HCT116 (cell line): Measurements from ENCODE around the gene TTC9B. TPM values are rescaled to one million over a fixed set of nuclear protein-coding genes. Genes with fewer than 3 reads are reported as not detected.

ENCODE experiments used
- ATAC-seq: fragments of 200-7000 bp; cut with Tn5 transposase; 2 replicates; pipeline ENCODE4 v1.9.1; 2020; ENCODE audit warnings: mild to moderate bottlenecking, moderate library complexity
- BruUV-seq: library from RNA; stranded (reverse); fragments of 400-500 nt; replicated peaks from 2 replicates; lab custom pipeline; 2021; lab: Mats Ljungman, UMichigan
- CTCF ChIA-PET: fragments of 300-600 bp; sonication (Branson Sonifier 250); formaldehyde crosslinking; loops from one replicate; lab custom pipeline; 2021; ENCODE audit warnings: antibody characterized with exemption; lab: Charles Lee
- POLR2A ChIA-PET: fragments of 300-600, 350-600 bp; sonication (Branson Sonifier 250); formaldehyde crosslinking; loops from one replicate; lab custom pipeline; 2021; ENCODE audit warnings: antibody characterized with exemption; lab: Charles Lee
- RAD21 ChIA-PET, 2 experiments: fragments of 300-600 bp; sonication (Branson Sonifier 250); formaldehyde crosslinking; loops; one replicate each; lab custom pipeline; 2023; ENCODE audit warnings: low total read pairs in 2 of 2; ENCODE audit not compliant: uncharacterized antibody in 2 of 2, unreplicated experiment in 2 of 2, low non-redundant PET in 1 of 2; lab: Charles Lee
- DNase-seq: peaks from one replicate; pipeline ENCODE4 v3.0.0-alpha.2; 2010; ENCODE audit warnings: low read depth, low spot score
- H2AFZ ChIP-seq: fragments of 200-600 bp; shearing (Covaris generic), sonication (generic); 2 replicates; pipeline ENCODE4 v1.6.1; 2017; ENCODE audit warnings: low read depth, mixed run types, mixed read lengths, antibody characterized with exemption, low read length; ENCODE audit not compliant: poor library complexity, severe bottlenecking
- H3K27ac ChIP-seq: 2 replicates; pipeline ENCODE4 v1.5.1; 2012; ENCODE audit warnings: low read depth, low read length
- H3K27me3 ChIP-seq: fragments of 200-600 bp; sonication (generic); 2 replicates; pipeline ENCODE4 v1.6.1; 2016; ENCODE audit warnings: mixed run types, low read length, mixed read lengths; ENCODE audit not compliant: insufficient read depth
- H3K36me3 ChIP-seq, 2 experiments: fragments of 200-500 bp in 1 of 2; fragments of 200-600 bp in 1 of 2; sonication (Bioruptor generic) in 1 of 2; sonication (generic) in 1 of 2; 2 replicates each; pipeline versions ENCODE4 v1.5.1 to v1.6.1; 2014 to 2016; ENCODE audit warnings: low read length in 2 of 2, inconsistent platforms in 1 of 2, mixed read lengths in 1 of 2, mixed run types in 1 of 2; ENCODE audit not compliant: insufficient read depth in 2 of 2, control insufficient read depth in 1 of 2
- H3K4me1 ChIP-seq, 2 experiments: fragments of 200-600 bp in 1 of 2; sonication (generic) in 1 of 2; 2 replicates each; pipeline versions ENCODE4 v1.5.1 to v1.6.1; 2012 to 2017; ENCODE audit warnings: low read length in 2 of 2, inconsistent platforms in 1 of 2, mild to moderate bottlenecking in 1 of 2, mixed read lengths in 1 of 2, mixed run types in 1 of 2, moderate library complexity in 1 of 2; ENCODE audit not compliant: insufficient read depth in 2 of 2, control insufficient read depth in 1 of 2
- H3K4me2 ChIP-seq: fragments of 200-600 bp; sonication (generic); 2 replicates; pipeline ENCODE4 v1.6.1; 2017; ENCODE audit warnings: mixed run types, low read length, mixed read lengths
- H3K4me3 ChIP-seq, 2 experiments: fragments of 200-600 bp in 1 of 2; sonication (generic) in 1 of 2; replicated peaks in 1 of 2; 2 replicates each; pipeline ENCODE4 v1.5.1; 2011 to 2016; ENCODE audit warnings: low read length in 2 of 2, control low read depth in 1 of 2, low read depth in 1 of 2, mild to moderate bottlenecking in 1 of 2, mixed read lengths in 1 of 2, mixed run types in 1 of 2
- H3K79me2 ChIP-seq: fragments of 200-600 bp; sonication (generic); 2 replicates; pipeline ENCODE4 v1.6.1; 2017; ENCODE audit warnings: mild to moderate bottlenecking, mixed run types, low read length, moderate library complexity, mixed read lengths; ENCODE audit not compliant: insufficient read depth
- H3K9ac ChIP-seq: fragments of 200-600 bp; sonication (generic); 2 replicates; pipeline ENCODE4 v1.6.1; 2016; ENCODE audit warnings: low read length, mixed read lengths
- H3K9me2 ChIP-seq: fragments of 200-600 bp; sonication (generic), shearing (Covaris generic); 2 replicates; pipeline ENCODE4 v1.6.1; 2017; ENCODE audit warnings: mixed run types, mild to moderate bottlenecking, moderate library complexity; ENCODE audit not compliant: insufficient read depth
- H3K9me3 ChIP-seq, 2 experiments: fragments of 200-500 bp in 1 of 2; fragments of 200-600 bp in 1 of 2; sonication (Bioruptor generic) in 1 of 2; sonication (generic) in 1 of 2; 2 replicates each; pipeline ENCODE4 v1.6.1; 2014 to 2017; ENCODE audit warnings: low read length in 2 of 2, mixed read lengths in 2 of 2, inconsistent platforms in 1 of 2, low read depth in 1 of 2, mild to moderate bottlenecking in 1 of 2, mixed run types in 1 of 2, moderate library complexity in 1 of 2; ENCODE audit not compliant: control insufficient read depth in 1 of 2, insufficient read depth in 1 of 2
- H4K20me1 ChIP-seq: fragments of 200-600 bp; sonication (generic), shearing (Covaris generic); 2 replicates; pipeline ENCODE4 v1.6.1; 2017; ENCODE audit warnings: mixed run types, mild to moderate bottlenecking, moderate library complexity; ENCODE audit not compliant: insufficient read depth
- ATF3 ChIP-seq: IDR thresholded peaks from 2 replicates; pipeline ENCODE4 v1.6.1; 2012
- EGR1 ChIP-seq: IDR thresholded peaks from 2 replicates; pipeline ENCODE4 v1.6.1; 2012; ENCODE audit warnings: low read depth
- EZH2 ChIP-seq: fragments of 200-600 bp; sonication (generic); IDR thresholded peaks from 2 replicates; pipeline ENCODE4 v1.6.1; 2017; ENCODE audit warnings: antibody characterized with exemption, mixed run types
- POLR2A ChIP-seq: IDR thresholded peaks from 2 replicates; pipeline ENCODE4 v1.7.0; 2011; ENCODE audit warnings: borderline replicate concordance; ENCODE audit not compliant: insufficient read depth, insufficient read length; ENCODE audit errors: extremely low read depth
- RAD21 ChIP-seq: IDR thresholded peaks from 2 replicates; pipeline ENCODE4 v1.6.1; 2012; ENCODE audit warnings: low read depth, mild to moderate bottlenecking
- SP1 ChIP-seq: IDR thresholded peaks from 2 replicates; pipeline ENCODE4 v1.6.1; 2012; ENCODE audit warnings: low read depth
- SRF ChIP-seq: IDR thresholded peaks from 2 replicates; pipeline ENCODE4 v1.6.1; 2012; ENCODE audit warnings: low read depth
- YY1 ChIP-seq: IDR thresholded peaks from 2 replicates; pipeline ENCODE4 v1.6.1; 2011; ENCODE audit warnings: low read length, low read depth, moderate library complexity, mild to moderate bottlenecking; ENCODE audit not compliant: insufficient replicate concordance; ENCODE audit errors: extremely low read depth
- ZFX ChIP-seq: fragments of 450-650 bp; IDR thresholded peaks from 2 replicates; pipeline ENCODE4 v1.6.1; 2017
- intact Hi-C: fragments of 100-400 bp; cut with micrococcal nuclease; formaldehyde crosslinking; loops from 2 replicates; pipeline ENCODE4 v1.10.0; 2022
- total RNA-seq: library from RNA; stranded (reverse); gene quantifications from one replicate; pipeline ENCODE4 v1.2.1, GENCODE V29; 2021; ENCODE audit not compliant: unreplicated experiment
- TF ChIP-seq, protein P1 (sequence below): IDR thresholded peaks from 2 replicates; pipeline ENCODE4 v1.6.1; 2011; ENCODE audit warnings: mild to moderate bottlenecking, low read length, moderate library complexity; ENCODE audit not compliant: insufficient replicate concordance; ENCODE audit errors: extremely low read depth

Gene TTC9B
- total RNA-seq, 1 experiment from 2014 or later: 1.7 TPM

- ChIA-PET POLR2A (no interaction called here), CTCF (no interaction called here), RAD21 (no interaction called here)
- Histone ChIP-seq H3K9me3 (no peaks in the 10 kb centered on the region), H3K27ac (no peak overlapping the region), H2AFZ (no peak overlapping the region), H3K4me1 (no peaks in the 10 kb centered on the region), H3K36me3 (peaks cover 6 to 7% of the 10 kb centered on the region in 2 experiments; a peak in 2 of 4 replicates), H3K4me2 (no peak overlapping the region), H3K79me2 (peaks cover 14% of the 10 kb centered on the region; the same call in 1 of the 2 replicates), H3K9ac (no peak overlapping the region), H3K9me2 (no peaks in the 10 kb centered on the region), H3K27me3 (no peaks in the 10 kb centered on the region), H4K20me1 (no peaks in the 10 kb centered on the region), H3K4me3 (no peak overlapping the region)
- no TSS peak for BruUV-seq
- TF ChIP-seq EZH2 (no peak), SP1 (no peak), RAD21 (no peak), EGR1 (no peak)
- no peak for DNase-seq
- ATAC-seq: no peak
- intact Hi-C loops: no loop called here
These were observed 31.0 kb upstream of the TTC9B start for GRCh38 chr19:40249201-40249600.

- DNase-seq: no peak
- no peak overlapping the region for H3K9ac ChIP-seq
- no peak overlapping the region for H3K4me3 ChIP-seq
- POLR2A ChIA-PET: no interaction called here
- no peaks in the 10 kb centered on the region for H3K9me3 ChIP-seq
- no peak overlapping the region; the same call in 1 of the 2 replicates for H3K27ac ChIP-seq
- no peaks in the 10 kb centered on the region for H4K20me1 ChIP-seq
- CTCF ChIA-PET: no interaction called here
- no peak overlapping the region for H3K4me2 ChIP-seq
- no peak overlapping the region for H2AFZ ChIP-seq
- H3K9me2 ChIP-seq: no peaks in the 10 kb centered on the region
- RAD21 ChIA-PET: no interaction called here
- peaks cover 16% of the 10 kb centered on the region; the same call in 1 of the 2 replicates for H3K79me2 ChIP-seq
- no peaks in the 10 kb centered on the region for H3K4me1 ChIP-seq
- H3K36me3 ChIP-seq: no peaks in the 10 kb centered on the region; a peak in 1 of 4 replicates
- intact Hi-C loops: no loop called here
- H3K27me3 ChIP-seq: no peaks in the 10 kb centered on the region
- TF ChIP-seq SRF: no peak
- TF ChIP-seq YY1: no peak
- no peak for TF ChIP-seq RAD21
- TF ChIP-seq, protein P1, sequence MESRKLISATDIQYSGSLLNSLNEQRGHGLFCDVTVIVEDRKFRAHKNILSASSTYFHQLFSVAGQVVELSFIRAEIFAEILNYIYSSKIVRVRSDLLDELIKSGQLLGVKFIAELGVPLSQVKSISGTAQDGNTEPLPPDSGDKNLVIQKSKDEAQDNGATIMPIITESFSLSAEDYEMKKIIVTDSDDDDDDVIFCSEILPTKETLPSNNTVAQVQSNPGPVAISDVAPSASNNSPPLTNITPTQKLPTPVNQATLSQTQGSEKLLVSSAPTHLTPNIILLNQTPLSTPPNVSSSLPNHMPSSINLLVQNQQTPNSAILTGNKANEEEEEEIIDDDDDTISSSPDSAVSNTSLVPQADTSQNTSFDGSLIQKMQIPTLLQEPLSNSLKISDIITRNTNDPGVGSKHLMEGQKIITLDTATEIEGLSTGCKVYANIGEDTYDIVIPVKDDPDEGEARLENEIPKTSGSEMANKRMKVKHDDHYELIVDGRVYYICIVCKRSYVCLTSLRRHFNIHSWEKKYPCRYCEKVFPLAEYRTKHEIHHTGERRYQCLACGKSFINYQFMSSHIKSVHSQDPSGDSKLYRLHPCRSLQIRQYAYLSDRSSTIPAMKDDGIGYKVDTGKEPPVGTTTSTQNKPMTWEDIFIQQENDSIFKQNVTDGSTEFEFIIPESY: no peak
- TF ChIP-seq POLR2A: no peak
- no peak for TF ChIP-seq ATF3
- TF ChIP-seq ZFX: no peak
- BruUV-seq: no TSS peak
- ATAC-seq: no peak
These were observed 29.6 kb upstream of the TTC9B start for GRCh38 chr19:40247735-40248262.
